Fibroblast of lung (primary cell): Measurements from ENCODE around the gene SNX5.

ENCODE experiments used
- CTCF ChIP-seq, 2 donors: IDR thresholded peaks in 1 of 2; conservative IDR thresholded peaks in 1 of 2; 1 replicate in 1 of 2; 2 replicates in 1 of 2; pipeline ENCODE4 v1.5.1; 2011 to 2012; ENCODE audit warnings: low read length in 2 of 2, control low read depth in 1 of 2, inconsistent platforms in 1 of 2, low read depth in 1 of 2, mild to moderate bottlenecking in 1 of 2
- EZH2 ChIP-seq: IDR thresholded peaks from 2 replicates; pipeline ENCODE4 v1.5.1; 2012; ENCODE audit warnings: low read length, control low read depth, mild to moderate bottlenecking; ENCODE audit errors: missing control alignments

DNA sequence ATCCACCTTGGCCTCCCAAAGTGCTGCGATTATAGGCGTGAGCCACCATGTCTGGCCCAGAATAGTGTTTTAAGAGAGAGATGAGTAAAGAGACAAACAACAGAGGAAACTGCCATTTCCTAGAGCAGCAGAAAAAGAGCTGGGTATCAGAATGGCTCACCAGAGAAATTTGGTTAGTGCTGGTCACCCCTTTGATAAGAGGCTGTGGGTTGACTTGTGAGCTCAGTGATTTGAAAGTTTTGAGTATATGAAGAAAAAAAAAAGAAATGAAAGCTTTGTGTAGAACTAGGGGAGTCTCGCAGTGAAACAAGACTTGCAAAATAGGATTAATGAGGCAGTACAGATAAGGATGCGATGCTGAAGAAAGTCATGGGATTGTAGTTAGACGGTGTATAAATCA lies 29.9 kb upstream of the SNX5 start:
- no peak for TF ChIP-seq CTCF (conservative IDR thresholded peaks at IDR 0.05 in 1 of 2, IDR thresholded peaks at IDR 0.05 in 1 of 2; ENCODE audit: low read depth in 1 of 2, low read length in 2 of 2)
- TF ChIP-seq EZH2, result no peak
